SK-N-SH (cell line): Measurements from ENCODE around the gene ACSL1. TPM values are rescaled to one million over a fixed set of nuclear protein-coding genes. Genes with fewer than 3 reads are reported as not detected.

Experiments
- CTCF ChIA-PET: fragments of 300-600, 350-600 bp; formaldehyde crosslinking; extraction: SDS; loops from one replicate; lab custom pipeline; 2021; lab: Yijun Ruan, JAX
- POLR2A ChIA-PET: fragments of 350-600 bp; sonication (Branson Sonifier 250); formaldehyde crosslinking; extraction: SDS; loops from one replicate; lab custom pipeline; 2020; ENCODE audit warnings: antibody characterized with exemption, inconsistent platforms; lab: Yijun Ruan, JAX
- DNase-seq: peaks from one replicate; pipeline ENCODE4 v3.0.0; 2012
- H2AFZ ChIP-seq: fragments of 200-600 bp; sonication (generic); 2 replicates; pipeline ENCODE4 v1.8.1; 2016; ENCODE audit warnings: antibody characterized with exemption, mild to moderate bottlenecking, low read depth
- H3F3A ChIP-seq: fragments of 200-600 bp; sonication (generic); replicated peaks from 2 replicates; pipeline ENCODE3; 2016; ENCODE audit warnings: antibody characterized with exemption, mild to moderate bottlenecking; ENCODE audit not compliant: insufficient read depth
- H3K27ac ChIP-seq, 2 experiments: fragments of 200-500 bp in 1 of 2; fragments of 200-600 bp in 1 of 2; sonication (Bioruptor generic) in 1 of 2; sonication (generic), shearing (Covaris generic) in 1 of 2; 2 replicates each; pipeline versions ENCODE4 v1.5.1 to v1.6.1; 2014 to 2016; ENCODE audit warnings: low read depth in 2 of 2, inconsistent platforms in 1 of 2, low read length in 1 of 2, mild to moderate bottlenecking in 1 of 2, mixed read lengths in 1 of 2
- H3K27me3 ChIP-seq: fragments of 200-600 bp; sonication (generic), shearing (Covaris generic); 2 replicates; pipeline ENCODE4 v1.6.1; 2016; ENCODE audit warnings: mixed run types; ENCODE audit not compliant: insufficient read depth
- H3K36me3 ChIP-seq, 2 experiments: fragments of 200-500 bp in 1 of 2; fragments of 200-600 bp in 1 of 2; sonication (Bioruptor generic) in 1 of 2; sonication (generic) in 1 of 2; replicated peaks in 1 of 2; 2 replicates each; pipeline versions ENCODE3 to v1.5.1; 2014 to 2016; ENCODE audit warnings: low read length in 1 of 2, mild to moderate bottlenecking in 1 of 2; ENCODE audit not compliant: insufficient read depth in 2 of 2, control insufficient read depth in 1 of 2
- H3K4me1 ChIP-seq, 2 experiments: fragments of 200-500 bp in 1 of 2; fragments of 200-600 bp in 1 of 2; sonication (Bioruptor generic) in 1 of 2; sonication (generic), shearing (Covaris generic) in 1 of 2; 2 replicates each; pipeline versions ENCODE4 v1.5.1 to v1.6.1; 2014 to 2016; ENCODE audit warnings: low read depth in 1 of 2, low read length in 1 of 2, mixed run types in 1 of 2; ENCODE audit not compliant: insufficient read depth in 2 of 2, control insufficient read depth in 1 of 2
- H3K4me2 ChIP-seq: fragments of 200-600 bp; sonication (generic), shearing (Covaris generic); 2 replicates; pipeline ENCODE4 v1.6.1; 2017; ENCODE audit warnings: mixed run types
- H3K4me3 ChIP-seq, 2 experiments: fragments of 200-500 bp in 1 of 2; fragments of 200-600 bp in 1 of 2; sonication (Bioruptor generic) in 1 of 2; sonication (generic), shearing (Covaris generic) in 1 of 2; 2 replicates each; pipeline versions ENCODE4 v1.5.1 to v1.8.1; 2014 to 2016; ENCODE audit warnings: low read depth in 2 of 2, inconsistent platforms in 1 of 2, low read length in 1 of 2, mild to moderate bottlenecking in 1 of 2, mixed read lengths in 1 of 2, moderate library complexity in 1 of 2
- H3K79me2 ChIP-seq: fragments of 200-600 bp; sonication (generic); 2 replicates; pipeline ENCODE4 v1.8.1; 2017; ENCODE audit warnings: mild to moderate bottlenecking; ENCODE audit not compliant: insufficient read depth
- H3K9ac ChIP-seq: fragments of 200-600 bp; sonication (generic); 2 replicates; pipeline ENCODE4 v1.6.1; 2017; ENCODE audit warnings: mixed run types
- H3K9me2 ChIP-seq: fragments of 200-600 bp; sonication (generic); 2 replicates; pipeline ENCODE4 v1.6.1; 2017; ENCODE audit warnings: mixed run types
- H3K9me3 ChIP-seq: fragments of 200-600 bp; sonication (generic); 2 replicates; pipeline ENCODE4 v1.6.1; 2017; ENCODE audit warnings: mixed run types, mild to moderate bottlenecking, moderate library complexity
- H4K20me1 ChIP-seq: fragments of 200-600 bp; sonication (generic); 2 replicates; pipeline ENCODE4 v1.6.1; 2017; ENCODE audit warnings: mild to moderate bottlenecking, mixed run types; ENCODE audit not compliant: insufficient read depth
- CHD2 ChIP-seq: fragments of 150-350 bp; IDR thresholded peaks from 2 replicates; pipeline ENCODE4 v1.6.1; 2018; ENCODE audit warnings: low read length; ENCODE audit not compliant: partially characterized antibody
- CTCF ChIP-seq: fragments of 200-600 bp; sonication (generic); IDR thresholded peaks from 2 replicates; pipeline ENCODE4 v1.6.1; 2017; ENCODE audit warnings: antibody characterized with exemption, mild to moderate bottlenecking, moderate library complexity
- FOXM1 ChIP-seq: IDR thresholded peaks from 2 replicates; pipeline ENCODE4 v1.4.0; 2012; ENCODE audit warnings: low read depth, mild to moderate bottlenecking
- GABPA ChIP-seq: IDR thresholded peaks from 2 replicates; pipeline ENCODE4 v1.4.0; 2012; ENCODE audit warnings: low read depth, mild to moderate bottlenecking
- JUND ChIP-seq: IDR thresholded peaks from 2 replicates; pipeline ENCODE4 v1.4.0; 2012
- MEF2A ChIP-seq: IDR thresholded peaks from 2 replicates; pipeline ENCODE4 v1.4.0; 2012; ENCODE audit warnings: low read depth, borderline replicate concordance
- MXI1 ChIP-seq: IDR thresholded peaks from 2 replicates; pipeline ENCODE4 v1.6.1; 2012; ENCODE audit warnings: mild to moderate bottlenecking, low read depth, low read length, improper control_type of control experiment
- PBX3 ChIP-seq: IDR thresholded peaks from 2 replicates; pipeline ENCODE4; 2012
- POLR2AphosphoS5 ChIP-seq: IDR thresholded peaks from 2 replicates; pipeline ENCODE4 v1.6.1; 2012; ENCODE audit warnings: low read depth, low read length
- RAD21 ChIP-seq: IDR thresholded peaks from 2 replicates; pipeline ENCODE4 v1.6.1; 2012; ENCODE audit warnings: mild to moderate bottlenecking, low read length
- RCOR1 ChIP-seq: fragments of 150-350 bp; IDR thresholded peaks from 2 replicates; pipeline ENCODE4 v1.6.1; 2017; ENCODE audit warnings: antibody characterized with exemption, low read length
- RXRA ChIP-seq: IDR thresholded peaks from 2 replicates; pipeline ENCODE4 v1.4.0; 2012; ENCODE audit warnings: low read depth, mild to moderate bottlenecking, borderline replicate concordance
- SIN3A ChIP-seq: IDR thresholded peaks from 2 replicates; pipeline ENCODE4 v1.6.1; 2012; ENCODE audit warnings: low read depth, mild to moderate bottlenecking, low read length, moderate library complexity, borderline replicate concordance
- WGBS: methylation state at CpG from one replicate; pipeline ENCODE4 v1.1.6; 2017; ENCODE audit warnings: low lambda C conversion rate; 5-methylcytosine and 5-hydroxymethylcytosine counted together
- polyA plus RNA-seq, 3 experiments: library from polyadenylated mRNA; depleted of rRNA; stranded (reverse); fragments of >200 nt; gene quantifications; 2 replicates each; pipeline ENCODE4 v1.2.3, GENCODE V29; 2012
- TF ChIP-seq, protein P1 (sequence below): IDR thresholded peaks from 2 replicates; pipeline ENCODE4 v1.4.0; 2012; ENCODE audit warnings: low read depth, borderline replicate concordance
- TF ChIP-seq, protein P2 (sequence below): IDR thresholded peaks from 2 replicates; pipeline ENCODE4 v1.4.0; 2012; ENCODE audit warnings: low read depth, borderline replicate concordance

ACSL1 gene
- polyA plus RNA-seq, 1 of the 3 experiments (the other 2 are of a cell fraction): 7.9 TPM

- no peak for TF ChIP-seq CTCF
- TF ChIP-seq, protein P1, sequence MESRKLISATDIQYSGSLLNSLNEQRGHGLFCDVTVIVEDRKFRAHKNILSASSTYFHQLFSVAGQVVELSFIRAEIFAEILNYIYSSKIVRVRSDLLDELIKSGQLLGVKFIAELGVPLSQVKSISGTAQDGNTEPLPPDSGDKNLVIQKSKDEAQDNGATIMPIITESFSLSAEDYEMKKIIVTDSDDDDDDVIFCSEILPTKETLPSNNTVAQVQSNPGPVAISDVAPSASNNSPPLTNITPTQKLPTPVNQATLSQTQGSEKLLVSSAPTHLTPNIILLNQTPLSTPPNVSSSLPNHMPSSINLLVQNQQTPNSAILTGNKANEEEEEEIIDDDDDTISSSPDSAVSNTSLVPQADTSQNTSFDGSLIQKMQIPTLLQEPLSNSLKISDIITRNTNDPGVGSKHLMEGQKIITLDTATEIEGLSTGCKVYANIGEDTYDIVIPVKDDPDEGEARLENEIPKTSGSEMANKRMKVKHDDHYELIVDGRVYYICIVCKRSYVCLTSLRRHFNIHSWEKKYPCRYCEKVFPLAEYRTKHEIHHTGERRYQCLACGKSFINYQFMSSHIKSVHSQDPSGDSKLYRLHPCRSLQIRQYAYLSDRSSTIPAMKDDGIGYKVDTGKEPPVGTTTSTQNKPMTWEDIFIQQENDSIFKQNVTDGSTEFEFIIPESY: no peak
Measured at GRCh38 chr4:184804621-184805020, 21.1 kb downstream of the ACSL1 start (continued).

GRCh38 chr4:184803874-184804273, 21.9 kb downstream of the ACSL1 start:
- Histone ChIP-seq H2AFZ (no peak overlapping the region), H3K9me3 (no peaks in the 10 kb centered on the region), H4K20me1 (peaks cover 8% of the 10 kb centered on the region; the same call in 1 of the 2 replicates), H3K79me2 (peaks cover 7% of the 10 kb centered on the region; the same call in 1 of the 2 replicates), H3K27ac (no peak overlapping the region), H3K27me3 (no peaks in the 10 kb centered on the region), H3K9me2 (no peaks in the 10 kb centered on the region), H3K4me3 (no peak overlapping the region), H3K4me1 (peaks cover 4 to 39% of the 10 kb centered on the region in 2 experiments; a peak in 3 of 4 replicates), H3K4me2 (no peak overlapping the region), H3K36me3 (no peaks in the 10 kb centered on the region), H3F3A (peaks cover 5% of the 10 kb centered on the region), H3K9ac (no peak overlapping the region)
- no peak for TF ChIP-seq GABPA
- TF ChIP-seq RAD21: no peak
- no peak for TF ChIP-seq MXI1
- no peak for TF ChIP-seq JUND
- TF ChIP-seq RXRA: no peak
- no peak for TF ChIP-seq CHD2
- TF ChIP-seq PBX3: no peak
- no peak for TF ChIP-seq MEF2A
- TF ChIP-seq RCOR1: no peak
- TF ChIP-seq POLR2AphosphoS5: no peak
- TF ChIP-seq SIN3A: no peak
- TF ChIP-seq, protein P2, sequence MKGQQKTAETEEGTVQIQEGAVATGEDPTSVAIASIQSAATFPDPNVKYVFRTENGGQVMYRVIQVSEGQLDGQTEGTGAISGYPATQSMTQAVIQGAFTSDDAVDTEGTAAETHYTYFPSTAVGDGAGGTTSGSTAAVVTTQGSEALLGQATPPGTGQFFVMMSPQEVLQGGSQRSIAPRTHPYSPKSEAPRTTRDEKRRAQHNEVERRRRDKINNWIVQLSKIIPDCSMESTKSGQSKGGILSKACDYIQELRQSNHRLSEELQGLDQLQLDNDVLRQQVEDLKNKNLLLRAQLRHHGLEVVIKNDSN: no peak
- no peak for TF ChIP-seq FOXM1
- DNase-seq: no peak
- WGBS: 94% methylated on average over 4 of the region's 4 CpGs
- ChIA-PET CTCF (interaction anchor here (1.1 kb wide), 1 partner anchor 201 kb away, joined by 3 read pairs; no protein-coding TSS in a partner anchor), POLR2A (no interaction called here)
